GM21423 (cell line): ENCODE data around the gene ZNF710.

ENCODE experiments used
- ATAC-seq: cut with Tn5 transposase; IDR thresholded peaks from one replicate; pipeline ENCODE4 v1.9.1; 2021; ENCODE audit warnings: mild to moderate bottlenecking, moderate library complexity; ENCODE audit not compliant: unreplicated experiment

ZNF710 gene

GRCh38 chr15:90076716-90077115, 75.6 kb downstream of the ZNF710 start:
- ATAC-seq = no peak

DNA sequence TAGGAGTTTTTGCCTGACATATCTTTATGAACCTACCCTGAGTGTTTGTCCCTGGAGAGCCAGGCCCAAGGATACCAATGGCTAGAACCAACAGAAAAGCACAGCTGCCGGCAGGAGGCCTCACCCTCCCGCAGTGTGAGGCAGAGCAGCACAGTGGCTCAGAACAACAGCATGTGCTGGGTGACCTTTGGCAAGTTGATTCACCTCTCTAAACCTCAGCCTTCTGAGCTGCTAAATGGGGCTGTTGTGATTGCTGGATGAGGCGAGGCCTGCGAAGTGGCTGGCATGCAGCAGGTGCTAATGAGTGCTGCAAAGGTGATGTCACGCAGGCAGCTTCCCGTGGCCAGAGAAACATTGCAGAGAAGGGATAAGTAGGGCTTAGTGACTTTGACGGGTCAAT, 77.8 kb downstream of the ZNF710 start:
- no peak for ATAC-seq

DNA sequence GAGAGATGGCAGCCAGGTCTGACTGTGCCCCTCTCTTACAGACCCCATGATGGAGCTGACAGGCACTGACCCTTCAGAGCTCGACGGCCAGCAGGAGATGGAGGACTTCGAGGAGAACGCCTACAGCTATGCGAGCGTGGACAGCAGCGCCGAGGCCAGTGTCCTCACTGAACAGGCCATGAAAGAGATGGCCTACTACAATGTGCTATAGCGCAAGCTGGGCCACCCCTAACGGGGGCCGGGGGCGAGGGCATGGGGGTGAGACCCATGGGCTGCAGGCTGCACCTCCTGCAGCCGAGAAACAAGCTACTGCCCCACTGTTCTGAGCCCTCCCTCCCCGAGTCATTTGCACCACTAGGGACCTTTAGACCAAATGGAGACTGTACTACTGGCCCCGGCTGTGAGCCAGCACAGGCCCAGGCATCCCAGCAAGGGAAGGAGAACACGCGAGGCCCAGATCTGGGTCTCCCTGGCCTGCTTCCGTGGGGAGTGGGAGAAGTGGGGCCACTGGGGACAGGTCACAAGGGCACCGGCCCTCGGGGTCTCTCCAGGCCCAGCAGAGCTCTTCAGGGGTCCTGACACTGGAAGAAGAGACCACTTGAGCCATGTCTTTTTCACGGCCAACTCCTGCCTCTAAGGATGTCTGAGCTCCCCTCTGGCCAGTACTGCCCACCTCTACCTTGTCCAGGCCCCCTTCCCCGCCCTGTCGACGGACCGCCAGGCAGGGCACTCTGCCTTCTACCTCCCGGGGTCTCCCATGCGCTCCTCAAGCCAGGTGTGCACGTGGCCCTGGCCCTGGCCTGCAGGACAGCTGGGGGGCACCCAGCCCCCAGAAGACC, 78.7 kb downstream of the ZNF710 start:
- no peak for ATAC-seq

DNA sequence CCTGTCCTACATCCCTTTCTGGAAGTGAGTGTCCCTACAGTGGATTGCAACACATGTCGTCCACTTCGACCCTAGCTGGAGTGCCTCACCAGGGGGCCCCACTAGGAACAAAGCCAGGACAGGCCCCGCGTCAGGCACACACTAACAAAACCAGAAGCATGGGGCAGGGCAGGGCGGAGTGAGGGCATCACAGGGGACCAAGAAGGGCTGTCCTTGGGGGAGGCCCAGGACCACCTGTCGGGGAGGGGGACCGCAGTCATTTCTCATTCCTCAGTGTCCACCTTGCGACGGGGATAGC, 79.3 kb downstream of the ZNF710 start:
- no peak for ATAC-seq

GRCh38 chr15:90080818-90081393, 79.8 kb downstream of the ZNF710 start:
- ATAC-seq = no peak

GRCh38 chr15:90082140-90082715, 81.1 kb downstream of the ZNF710 start:
- no peak for ATAC-seq

DNA sequence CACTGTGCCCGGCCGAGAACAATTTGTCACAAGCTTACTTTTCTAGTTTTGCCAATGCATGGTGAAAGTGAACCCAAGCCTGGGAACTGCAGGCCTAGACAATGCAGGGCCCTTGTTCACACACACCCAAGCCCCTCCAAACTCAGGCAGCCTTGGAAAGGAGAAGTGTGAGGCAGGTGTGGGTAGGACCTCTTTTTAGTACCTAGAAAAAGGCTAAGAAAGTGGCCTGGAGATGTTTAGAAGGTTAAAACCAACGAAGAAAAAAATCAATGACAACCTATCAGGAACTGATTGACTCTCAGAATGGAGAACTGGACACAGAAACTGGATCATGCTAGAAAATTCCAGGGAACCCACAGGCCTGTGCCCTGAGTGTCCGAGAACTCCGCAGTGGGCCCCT, 82.3 kb downstream of the ZNF710 start:
- ATAC-seq = no peak

- ATAC-seq = no peak
Measured at GRCh38 chr15:90083954-90084607, 83.0 kb downstream of the ZNF710 start.

- ATAC-seq = no peak
Measured at GRCh38 chr15:90084876-90085423, 83.8 kb downstream of the ZNF710 start.

GRCh38 chr15:90085565-90085964, 84.4 kb downstream of the ZNF710 start:
- ATAC-seq = no peak

- no peak for ATAC-seq
Measured at GRCh38 chr15:90086868-90087268, 85.7 kb downstream of the ZNF710 start.

GRCh38 chr15:90087454-90088154, 86.5 kb downstream of the ZNF710 start:
- no peak for ATAC-seq

DNA sequence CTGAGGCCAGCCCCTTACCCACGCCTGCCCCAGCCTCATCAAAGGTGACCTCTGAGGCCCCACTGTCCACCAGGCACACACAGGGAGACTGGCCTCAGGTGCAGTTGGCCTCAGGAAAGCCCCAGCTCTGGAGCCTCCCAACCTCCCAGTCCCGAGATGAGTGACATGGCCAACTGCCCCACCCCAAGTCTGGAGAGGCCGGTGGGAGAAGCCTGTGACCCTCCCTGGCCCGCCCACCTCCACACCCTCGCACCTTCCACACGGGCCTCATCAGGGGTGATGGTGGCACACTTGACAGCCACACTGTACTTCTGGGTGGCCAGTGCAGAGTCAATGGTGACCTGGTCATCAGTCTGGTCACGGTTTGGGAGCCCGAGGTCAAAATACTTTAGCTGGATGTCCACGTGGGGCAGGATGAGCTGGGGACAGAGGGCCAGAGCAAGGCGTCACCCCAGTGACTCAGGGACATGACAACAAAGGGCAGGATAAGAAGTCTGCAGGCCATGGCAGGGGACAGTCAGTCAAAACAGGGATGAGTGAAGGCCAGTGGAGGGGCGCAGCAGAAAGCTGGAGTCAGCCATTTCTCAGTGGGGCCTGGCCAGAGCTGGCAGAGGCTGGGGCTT, 89.2 kb downstream of the ZNF710 start:
- ATAC-seq = no peak

DNA sequence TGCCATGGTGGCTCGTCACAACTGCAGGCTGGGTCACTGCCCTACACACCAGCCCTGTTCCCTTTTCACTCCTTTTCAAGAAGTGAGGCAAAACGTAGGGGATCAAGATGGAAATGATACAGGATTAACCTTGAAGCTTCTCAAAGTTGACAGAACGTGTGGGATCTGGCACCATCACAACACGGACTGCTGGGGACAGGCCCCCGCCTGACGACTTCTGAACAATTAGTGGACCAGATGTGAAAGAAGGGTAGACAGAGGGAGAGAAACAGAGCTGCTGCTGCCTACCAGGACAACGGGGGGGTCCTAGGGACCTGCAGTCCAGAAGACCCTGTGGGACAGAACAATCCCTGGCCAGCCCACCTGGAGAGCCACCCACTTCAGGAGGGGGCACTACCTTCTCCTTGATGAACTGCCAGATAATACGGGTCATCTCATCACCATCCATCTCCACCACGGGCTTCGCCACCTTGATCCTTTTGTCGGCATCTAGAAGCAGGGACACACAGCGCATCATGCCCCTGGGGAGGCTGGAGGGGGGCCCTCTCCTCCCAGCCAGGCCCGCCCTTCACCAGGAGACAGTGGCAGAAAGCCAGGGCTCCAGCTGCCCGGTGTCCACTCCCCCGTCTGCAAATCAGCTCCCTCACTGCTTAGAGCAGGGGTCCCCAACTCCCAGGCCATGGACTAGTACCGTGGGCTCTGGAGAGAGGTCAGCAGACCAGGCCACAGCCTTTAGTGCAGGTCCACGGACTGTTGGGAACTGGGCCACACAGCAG, 90.2 kb downstream of the ZNF710 start:
- ATAC-seq = no peak

DNA sequence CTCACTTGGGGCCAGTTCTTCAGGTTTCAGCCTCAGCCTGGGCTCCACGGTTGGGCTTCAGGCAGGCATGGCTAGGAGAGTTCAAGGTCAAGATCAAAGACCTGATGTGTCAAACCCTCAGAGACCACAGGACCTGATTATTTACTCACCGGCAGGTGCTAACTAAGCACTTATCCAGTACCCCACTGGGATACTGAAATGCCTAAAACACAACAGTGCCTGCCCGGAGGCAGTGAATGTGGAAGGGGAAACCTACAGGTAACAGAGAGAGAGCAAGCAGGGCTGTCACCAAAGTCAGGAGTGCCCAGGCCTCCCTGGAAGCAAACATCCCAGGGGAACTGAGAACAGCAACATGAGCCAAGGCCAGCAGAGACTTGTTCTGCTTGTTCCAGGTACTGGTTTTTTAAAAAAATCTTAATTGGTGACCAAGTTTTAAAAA, 94.4 kb downstream of the ZNF710 start:
- no peak for ATAC-seq

DNA sequence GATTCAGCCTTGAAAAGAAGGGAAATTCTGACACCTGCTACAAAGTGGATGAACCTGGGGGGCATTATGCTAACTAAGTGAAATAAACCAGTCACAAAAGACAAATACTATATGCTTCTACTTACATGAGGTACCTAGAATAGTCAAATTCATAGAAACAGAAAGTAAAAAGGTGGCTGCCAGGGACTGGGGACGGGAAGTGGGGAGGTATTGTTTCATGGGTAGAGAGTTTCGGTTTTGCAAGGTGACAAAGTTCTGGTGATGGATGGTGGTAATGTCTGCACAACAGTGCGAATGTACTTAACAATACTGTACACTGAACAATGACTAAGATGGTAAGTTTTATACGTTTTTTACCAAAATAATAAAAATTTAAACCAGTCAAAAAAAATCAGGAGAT, 96.4 kb downstream of the ZNF710 start:
- peak; percentile 53 for ATAC-seq

DNA sequence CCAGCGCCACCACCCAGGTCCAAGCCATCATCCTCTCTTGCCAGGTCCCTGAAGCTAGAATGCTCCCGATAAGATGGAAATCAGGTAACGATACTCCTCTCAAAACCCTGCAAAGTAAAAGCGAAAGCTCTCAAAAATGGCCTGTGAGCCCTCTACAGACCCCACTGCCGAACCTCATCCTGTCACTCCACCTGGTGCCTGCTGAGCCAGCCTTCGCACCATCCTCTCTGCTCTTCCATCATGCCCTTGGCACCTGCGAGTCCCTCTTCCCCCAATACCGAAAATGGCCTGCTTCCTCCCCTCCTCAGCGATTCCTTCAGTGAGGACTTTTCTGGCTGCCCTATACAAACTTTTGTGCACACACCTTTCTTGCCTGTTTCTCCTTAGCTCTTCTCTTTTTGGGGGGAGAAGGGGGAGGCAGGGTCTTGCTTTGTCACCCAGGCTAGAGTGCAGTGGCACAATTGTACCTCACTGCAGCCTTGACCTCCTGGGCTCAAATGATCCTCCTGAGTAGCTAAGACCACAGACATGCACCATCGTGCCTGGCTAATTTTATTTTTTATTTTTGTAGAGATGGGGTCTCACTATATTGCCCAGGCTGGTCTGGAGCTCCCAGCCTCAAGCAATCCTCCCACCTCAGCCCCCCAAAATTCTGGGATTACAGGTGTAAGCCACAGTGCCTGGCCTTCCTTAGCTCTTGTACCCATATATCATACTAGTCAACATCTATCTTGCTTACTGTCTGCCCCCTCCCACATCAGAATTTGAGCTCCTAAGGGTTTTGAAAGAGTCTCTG, 98.1 kb downstream of the ZNF710 start:
- peak; percentile 15 for ATAC-seq

DNA sequence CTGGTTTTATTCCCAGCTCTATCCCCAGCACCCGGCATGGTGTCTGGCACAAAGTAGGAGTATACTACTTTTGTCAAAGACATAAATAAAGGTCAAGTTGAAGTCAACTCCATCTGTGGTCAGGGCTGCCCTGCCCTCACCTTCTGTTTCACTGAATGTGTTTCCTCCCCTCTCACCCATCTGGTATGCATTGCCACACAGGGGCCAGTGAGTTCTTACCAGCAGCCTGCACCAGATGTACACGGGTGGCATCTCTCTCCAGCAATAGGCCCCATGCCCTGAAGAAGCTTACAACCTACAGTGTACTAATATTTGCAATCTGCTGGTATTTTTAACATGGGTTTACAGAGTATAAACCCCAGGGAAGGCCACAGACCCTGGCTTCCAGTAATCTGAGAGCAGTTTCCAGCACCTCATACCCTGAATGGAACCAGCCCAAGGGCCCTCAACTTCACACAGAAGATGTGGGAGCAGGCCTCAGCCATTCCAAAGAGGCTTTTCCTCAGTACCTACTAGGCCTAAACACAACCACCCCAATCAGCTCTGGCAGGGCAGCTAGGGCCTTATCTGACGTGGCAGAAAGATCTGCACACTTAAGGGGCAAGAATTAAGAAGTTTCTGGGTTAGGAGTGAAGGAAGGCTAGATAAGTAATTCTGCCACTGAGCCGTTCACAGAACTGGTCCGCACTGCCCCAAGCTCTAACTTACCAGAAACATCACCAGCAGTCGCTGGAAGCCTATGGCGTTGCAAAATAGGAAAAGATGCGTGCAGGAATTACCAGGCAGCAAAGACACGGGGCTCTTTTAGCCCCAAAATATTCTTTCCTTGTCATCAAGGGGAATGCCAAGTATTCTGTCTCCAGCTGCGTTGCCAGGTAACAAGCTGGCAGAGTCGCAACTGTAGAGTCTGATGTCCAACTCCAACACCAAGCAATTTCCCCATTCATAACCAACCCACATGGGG, 99.0 kb downstream of the ZNF710 start:
- ATAC-seq = no peak
